Astrocyte (in vitro differentiated cells and primary cell): ENCODE measurements around the gene ACOT8.

ENCODE experiments used
- CTCF ChIP-seq: IDR thresholded peaks from 2 replicates; pipeline ENCODE4 v1.5.1; 2011; ENCODE audit warnings: low read depth, mild to moderate bottlenecking, inconsistent platforms, low read length, moderate library complexity; ENCODE audit not compliant: insufficient read depth
- EZH2 ChIP-seq: IDR thresholded peaks from 2 replicates; pipeline ENCODE4 v1.6.1; 2012; ENCODE audit warnings: mild to moderate bottlenecking, low read length, inconsistent platforms; ENCODE audit not compliant: insufficient read depth

- TF ChIP-seq CTCF: no peak
- TF ChIP-seq EZH2: no peak
Observed at GRCh38 chr20:45818239-45818638, 39.0 kb downstream of the ACOT8 start.
